H7 (cell line): ENCODE data around the gene DYRK1A. TPM values are rescaled to one million over a fixed set of nuclear protein-coding genes. Genes with fewer than 3 reads are reported as not detected.

Experiments used
- DNase-seq: peaks from one replicate; pipeline ENCODE4 v3.0.0; 2012
- H3K27me3 ChIP-seq: 2 replicates; pipeline ENCODE4 v1.6.0; 2011; ENCODE audit warnings: mild to moderate bottlenecking, low read length; ENCODE audit not compliant: control insufficient read depth, insufficient read depth
- H3K36me3 ChIP-seq: replicated peaks from 2 replicates; pipeline ENCODE4 v1.5.1; 2011; ENCODE audit warnings: low read length; ENCODE audit not compliant: control insufficient read depth, insufficient read depth
- H3K4me3 ChIP-seq: 2 replicates; pipeline ENCODE4 v1.5.1; 2011; ENCODE audit warnings: low read depth, mild to moderate bottlenecking, control low read depth, low read length, moderate library complexity; ENCODE audit not compliant: insufficient read depth
- total RNA-seq: library from RNA; depleted of rRNA; stranded (reverse); fragments of >200 nt; shearing (Covaris generic); gene quantifications from 2 replicates; pipeline ENCODE4 v1.2.3, GENCODE V29; 2014

The DYRK1A gene
- total RNA-seq, 1 experiment from 2014 or later = 52.5 TPM

- Histone ChIP-seq H3K4me3 (no peak overlapping the region), H3K27me3 (no peaks in the 10 kb centered on the region), H3K36me3 (no peaks in the 10 kb centered on the region)
- no peak for DNase-seq
These were observed 22.9 kb downstream of the DYRK1A start for GRCh38 chr21:37389456-37389855.

DNA sequence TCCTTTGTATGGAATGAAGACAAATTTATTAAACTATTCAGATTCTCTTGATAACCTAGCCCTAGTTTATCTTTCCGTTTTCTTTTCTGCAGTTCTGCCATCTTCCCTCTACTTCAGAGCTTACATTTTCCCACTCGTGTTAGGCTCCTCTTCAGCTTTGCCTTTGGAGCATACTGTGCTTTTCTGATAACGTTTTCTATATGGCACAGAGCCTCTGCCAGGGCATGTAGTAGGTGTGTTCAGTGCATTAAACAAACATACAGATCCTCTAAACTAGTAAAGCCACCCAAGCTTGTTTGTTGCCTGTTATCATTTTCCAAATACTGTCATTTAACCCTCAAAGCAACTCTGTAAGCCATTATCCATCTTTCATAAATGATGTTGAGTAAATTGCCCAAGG, 25.1 kb downstream of the DYRK1A start:
- Histone ChIP-seq H3K4me3 (no peak overlapping the region), H3K36me3 (no peaks in the 10 kb centered on the region), H3K27me3 (no peaks in the 10 kb centered on the region)
- DNase-seq = no peak

- Histone ChIP-seq H3K27me3 (no peaks in the 10 kb centered on the region), H3K36me3 (no peaks in the 10 kb centered on the region), H3K4me3 (no peak overlapping the region)
- DNase-seq = no peak
These were observed 25.9 kb downstream of the DYRK1A start for GRCh38 chr21:37392441-37392840.

- no peak overlapping the region for H3K4me3 ChIP-seq
- no peaks in the 10 kb centered on the region for H3K36me3 ChIP-seq
- DNase-seq = no peak
- H3K27me3 ChIP-seq = no peaks in the 10 kb centered on the region
These were observed 26.5 kb downstream of the DYRK1A start for GRCh38 chr21:37393030-37393429.

GRCh38 chr21:37393786-37394185, 27.2 kb downstream of the DYRK1A start:
- H3K36me3 ChIP-seq = no peaks in the 10 kb centered on the region
- DNase-seq = no peak
- H3K27me3 ChIP-seq = no peaks in the 10 kb centered on the region
- H3K4me3 ChIP-seq = no peak overlapping the region

GRCh38 chr21:37395961-37396360, 29.4 kb downstream of the DYRK1A start:
- Histone ChIP-seq H3K27me3 (no peaks in the 10 kb centered on the region), H3K4me3 (no peak overlapping the region), H3K36me3 (no peaks in the 10 kb centered on the region)
- DNase-seq = no peak

- no peaks in the 10 kb centered on the region for H3K27me3 ChIP-seq
- no peak overlapping the region for H3K4me3 ChIP-seq
- H3K36me3 ChIP-seq = no peaks in the 10 kb centered on the region
- no peak for DNase-seq
These were observed 30.3 kb downstream of the DYRK1A start for GRCh38 chr21:37396855-37397254.

GRCh38 chr21:37398697-37399096, 32.1 kb downstream of the DYRK1A start:
- Histone ChIP-seq H3K4me3 (no peak overlapping the region), H3K36me3 (no peaks in the 10 kb centered on the region), H3K27me3 (no peaks in the 10 kb centered on the region)
- no peak for DNase-seq

DNA sequence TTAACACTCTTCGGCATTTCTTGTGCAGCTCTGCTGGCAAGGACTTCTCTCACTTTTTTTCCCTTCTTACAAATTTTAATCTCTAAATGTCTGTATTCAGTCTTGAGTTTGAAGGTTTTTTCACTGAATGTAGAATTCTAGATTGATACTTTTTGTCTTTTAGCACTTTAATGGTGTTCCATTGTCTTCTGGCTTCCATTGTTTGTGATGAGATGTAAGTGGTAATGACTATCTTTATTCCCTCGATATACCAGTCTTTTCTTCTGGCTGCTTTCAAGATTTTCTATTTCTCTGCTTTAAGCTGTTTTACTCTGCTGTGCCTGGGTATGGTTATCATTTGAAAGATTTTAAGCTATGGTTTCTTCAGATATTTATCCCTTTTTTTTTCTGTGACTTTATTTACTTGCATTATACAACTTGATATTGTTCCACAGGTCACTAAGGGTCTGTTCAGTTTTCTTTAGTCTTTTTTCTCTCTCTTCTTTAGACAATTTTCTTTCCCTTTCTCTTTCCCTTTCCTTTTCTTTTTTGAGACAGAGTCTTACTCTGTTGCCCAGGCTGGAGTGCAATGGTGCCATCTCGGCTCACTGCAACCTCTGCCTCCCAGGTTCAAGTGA, 35.8 kb downstream of the DYRK1A start:
- DNase-seq = no peak
- no peaks in the 10 kb centered on the region for H3K27me3 ChIP-seq
- no peaks in the 10 kb centered on the region for H3K36me3 ChIP-seq
- H3K4me3 ChIP-seq = no peak overlapping the region

DNA sequence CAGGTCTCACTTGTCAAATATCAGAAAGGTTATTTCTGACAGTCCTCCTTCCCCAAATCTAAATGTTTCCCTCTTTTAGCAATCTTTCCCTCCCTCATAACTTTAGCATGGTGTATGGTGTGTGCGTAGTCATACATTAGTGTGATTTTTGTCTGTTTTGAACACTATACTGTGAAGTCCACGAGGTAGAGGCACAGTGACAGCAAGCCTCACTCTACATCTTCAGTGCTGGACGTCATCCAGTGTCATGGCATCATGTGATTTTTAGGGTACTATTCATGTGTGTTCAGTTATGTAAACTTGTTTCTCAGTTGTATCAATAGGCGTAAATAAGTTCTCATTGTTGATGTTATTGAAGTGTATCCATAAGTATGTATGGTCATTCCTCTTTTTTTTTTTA, 39.1 kb downstream of the DYRK1A start:
- Histone ChIP-seq H3K4me3 (no peak overlapping the region), H3K36me3 (no peaks in the 10 kb centered on the region), H3K27me3 (no peaks in the 10 kb centered on the region)
- DNase-seq = no peak

DNA sequence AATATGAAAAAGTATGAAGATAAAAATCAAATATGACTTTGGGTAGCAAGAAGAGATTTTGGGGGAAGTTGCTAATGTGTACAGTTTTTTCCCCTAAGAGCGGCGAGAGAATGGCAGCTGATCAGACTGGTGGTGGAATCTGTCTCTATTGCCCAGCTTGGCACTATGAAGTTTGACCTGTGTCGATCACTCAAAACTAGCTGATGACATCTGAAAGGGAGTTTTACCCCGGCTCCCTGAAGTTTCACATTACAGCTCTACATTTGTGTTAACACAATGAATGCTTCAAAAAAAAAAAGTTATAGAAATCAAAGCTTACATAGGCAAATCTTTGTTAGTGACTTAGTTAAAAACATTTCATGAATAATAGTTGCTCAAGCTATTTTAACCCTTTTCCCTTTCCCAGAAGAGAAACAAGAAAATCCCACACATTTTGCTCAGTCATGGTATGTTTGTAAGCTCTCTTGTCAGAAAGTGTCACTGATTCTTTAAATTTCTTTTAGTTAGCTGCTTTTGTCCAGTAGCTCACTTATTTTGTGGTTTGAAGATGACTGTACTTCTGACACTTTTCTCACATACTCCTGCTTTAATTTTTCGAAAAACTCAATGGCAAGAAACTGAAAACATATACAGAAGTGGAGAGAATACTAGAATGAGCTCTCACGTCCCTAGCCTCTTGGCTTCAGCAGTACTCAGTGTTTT, 41.3 kb downstream of the DYRK1A start:
- no peak for DNase-seq
- Histone ChIP-seq H3K4me3 (no peak overlapping the region), H3K36me3 (no peaks in the 10 kb centered on the region), H3K27me3 (no peaks in the 10 kb centered on the region)

DNA sequence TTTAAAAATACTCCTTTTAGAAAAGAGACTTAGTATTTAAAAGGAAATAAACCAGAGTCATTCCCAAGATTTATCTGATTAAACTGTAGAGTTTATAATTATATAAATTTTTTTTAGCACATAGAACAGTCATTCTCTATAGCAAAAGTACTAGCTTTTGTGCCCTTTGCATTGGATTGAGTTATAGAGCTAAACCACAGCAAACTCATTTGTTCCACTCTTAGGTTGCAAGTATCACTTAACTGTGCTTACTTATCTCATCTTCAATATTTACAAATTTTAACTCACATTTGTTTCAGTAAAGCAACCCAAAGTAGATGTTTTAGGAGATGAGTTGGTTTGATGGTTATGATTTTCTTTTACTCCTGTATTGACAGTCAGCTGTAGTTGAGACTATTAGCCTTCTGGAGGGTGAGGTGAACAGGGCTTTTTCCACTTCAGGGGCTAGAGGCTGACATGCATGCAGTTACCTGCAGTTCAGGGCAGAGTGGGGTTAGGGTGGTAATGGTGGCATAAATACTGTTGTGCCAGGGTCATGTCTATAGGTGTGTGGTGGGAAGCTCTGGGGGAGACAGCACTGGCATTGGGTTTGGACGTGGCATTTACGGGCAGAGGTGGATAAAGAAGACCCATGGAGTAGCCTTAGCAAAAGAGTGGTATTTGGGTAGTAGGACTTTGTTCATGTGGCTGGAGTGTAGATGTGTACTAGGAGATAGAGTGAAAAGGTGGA, 42.1 kb downstream of the DYRK1A start:
- Histone ChIP-seq H3K36me3 (no peaks in the 10 kb centered on the region), H3K27me3 (no peaks in the 10 kb centered on the region), H3K4me3 (no peak overlapping the region)
- no peak for DNase-seq

GRCh38 chr21:37410639-37411038, 44.1 kb downstream of the DYRK1A start:
- DNase-seq = no peak
- Histone ChIP-seq H3K36me3 (no peaks in the 10 kb centered on the region), H3K27me3 (no peaks in the 10 kb centered on the region), H3K4me3 (no peak overlapping the region)

- DNase-seq = no peak
- Histone ChIP-seq H3K4me3 (no peak overlapping the region), H3K36me3 (no peaks in the 10 kb centered on the region), H3K27me3 (no peaks in the 10 kb centered on the region)
These were observed 46.2 kb downstream of the DYRK1A start for GRCh38 chr21:37412603-37413360.
